ENCODE results near the gene NBAS. TPM values are rescaled to one million over a fixed set of nuclear protein-coding genes. Genes with fewer than 3 reads are reported as not detected.
"Not testable (repeated sequence)": the region's sequence is repeated elsewhere in the genome, so short reads cannot be mapped to it uniquely, and the experiment has no call there.

NBAS gene
- total RNA-seq, 1 experiment from 2014 or later, result 46.4 TPM

DNA sequence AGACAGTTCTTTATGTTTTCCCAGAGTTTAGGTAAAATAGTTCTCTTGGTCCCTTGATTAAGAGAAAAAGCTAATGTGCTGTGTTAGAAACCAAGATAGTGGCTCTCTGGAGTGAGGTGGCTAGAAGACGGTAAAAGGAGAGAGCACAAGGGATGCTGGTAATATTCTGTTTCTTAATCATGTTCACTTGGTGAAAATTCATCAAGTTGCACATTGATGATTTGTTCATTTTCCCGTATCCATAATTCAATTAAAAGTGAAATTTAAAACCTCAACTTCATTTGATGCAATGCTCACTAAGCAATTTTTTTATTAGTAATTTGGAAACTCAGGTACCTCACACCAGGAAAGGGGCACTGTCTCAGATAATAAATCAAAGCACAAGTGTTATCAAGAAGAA, 113.8 kb downstream of the NBAS start:
- H3K27ac Mint-ChIP-seq (ENCODE audit: low read depth, unreplicated experiment), result no peak overlapping the region
- H3K4me1 Mint-ChIP-seq (ENCODE audit: insufficient read depth, unreplicated experiment), result no peaks in the 10 kb centered on the region
- TF ChIP-seq, protein P1, sequence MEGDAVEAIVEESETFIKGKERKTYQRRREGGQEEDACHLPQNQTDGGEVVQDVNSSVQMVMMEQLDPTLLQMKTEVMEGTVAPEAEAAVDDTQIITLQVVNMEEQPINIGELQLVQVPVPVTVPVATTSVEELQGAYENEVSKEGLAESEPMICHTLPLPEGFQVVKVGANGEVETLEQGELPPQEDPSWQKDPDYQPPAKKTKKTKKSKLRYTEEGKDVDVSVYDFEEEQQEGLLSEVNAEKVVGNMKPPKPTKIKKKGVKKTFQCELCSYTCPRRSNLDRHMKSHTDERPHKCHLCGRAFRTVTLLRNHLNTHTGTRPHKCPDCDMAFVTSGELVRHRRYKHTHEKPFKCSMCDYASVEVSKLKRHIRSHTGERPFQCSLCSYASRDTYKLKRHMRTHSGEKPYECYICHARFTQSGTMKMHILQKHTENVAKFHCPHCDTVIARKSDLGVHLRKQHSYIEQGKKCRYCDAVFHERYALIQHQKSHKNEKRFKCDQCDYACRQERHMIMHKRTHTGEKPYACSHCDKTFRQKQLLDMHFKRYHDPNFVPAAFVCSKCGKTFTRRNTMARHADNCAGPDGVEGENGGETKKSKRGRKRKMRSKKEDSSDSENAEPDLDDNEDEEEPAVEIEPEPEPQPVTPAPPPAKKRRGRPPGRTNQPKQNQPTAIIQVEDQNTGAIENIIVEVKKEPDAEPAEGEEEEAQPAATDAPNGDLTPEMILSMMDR (IDR thresholded peaks at IDR 0.05; ENCODE audit: unreplicated experiment), result no peak
- DNase-seq (ENCODE audit: unreplicated experiment), result no peak
- H3K9me3 Mint-ChIP-seq (ENCODE audit: unreplicated experiment), result peaks cover 9% of the 10 kb centered on the region
- H3K36me3 Mint-ChIP-seq (ENCODE audit: insufficient read depth, unreplicated experiment), result peaks cover 6% of the 10 kb centered on the region
- POLR2A ChIA-PET, result no interaction called here
- no TSS peak for BruUV-seq (replicated peaks)
- no peaks in the 10 kb centered on the region for H3K27me3 Mint-ChIP-seq (ENCODE audit: insufficient read depth, unreplicated experiment)
- no peak overlapping the region for H3K4me3 Mint-ChIP-seq (ENCODE audit: unreplicated experiment)
- intact Hi-C loops (cut with micrococcal nuclease), result no loop called here
- CTCF ChIA-PET, result no interaction called here

DNA sequence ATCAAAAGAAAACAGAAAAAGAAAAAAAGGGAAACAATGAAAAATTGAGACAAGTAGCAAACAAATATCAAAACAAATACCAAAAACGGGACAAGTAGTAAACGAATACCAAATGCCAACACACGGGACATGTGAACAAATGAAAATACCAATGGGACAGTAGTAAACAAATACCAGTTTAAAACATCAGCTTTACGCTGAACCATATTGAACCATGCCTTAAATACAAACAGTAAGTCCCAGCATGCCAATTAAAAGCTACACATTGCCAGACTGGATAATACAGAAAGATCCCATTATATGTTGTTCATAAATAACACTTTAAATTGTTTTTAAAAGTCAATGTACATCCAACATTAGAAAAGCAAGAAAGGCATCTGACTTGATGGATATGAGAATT, 114.2 kb downstream of the NBAS start:
- peaks cover 9% of the 10 kb centered on the region for H3K9me3 Mint-ChIP-seq (ENCODE audit: unreplicated experiment)
- intact Hi-C loops (cut with micrococcal nuclease), result no loop called here
- no peak for DNase-seq (ENCODE audit: unreplicated experiment)
- TF ChIP-seq, protein P1 (IDR thresholded peaks at IDR 0.05; ENCODE audit: unreplicated experiment), result no peak
- peaks cover 6% of the 10 kb centered on the region for H3K36me3 Mint-ChIP-seq (ENCODE audit: insufficient read depth, unreplicated experiment)
- no peak overlapping the region for H3K27ac Mint-ChIP-seq (ENCODE audit: low read depth, unreplicated experiment)
- POLR2A ChIA-PET, result no interaction called here
- no peaks in the 10 kb centered on the region for H3K27me3 Mint-ChIP-seq (ENCODE audit: insufficient read depth, unreplicated experiment)
- H3K4me1 Mint-ChIP-seq (ENCODE audit: insufficient read depth, unreplicated experiment), result no peaks in the 10 kb centered on the region
- no peak overlapping the region for H3K4me3 Mint-ChIP-seq (ENCODE audit: unreplicated experiment)
- no TSS peak for BruUV-seq (replicated peaks)
- CTCF ChIA-PET, result no interaction called here

DNA sequence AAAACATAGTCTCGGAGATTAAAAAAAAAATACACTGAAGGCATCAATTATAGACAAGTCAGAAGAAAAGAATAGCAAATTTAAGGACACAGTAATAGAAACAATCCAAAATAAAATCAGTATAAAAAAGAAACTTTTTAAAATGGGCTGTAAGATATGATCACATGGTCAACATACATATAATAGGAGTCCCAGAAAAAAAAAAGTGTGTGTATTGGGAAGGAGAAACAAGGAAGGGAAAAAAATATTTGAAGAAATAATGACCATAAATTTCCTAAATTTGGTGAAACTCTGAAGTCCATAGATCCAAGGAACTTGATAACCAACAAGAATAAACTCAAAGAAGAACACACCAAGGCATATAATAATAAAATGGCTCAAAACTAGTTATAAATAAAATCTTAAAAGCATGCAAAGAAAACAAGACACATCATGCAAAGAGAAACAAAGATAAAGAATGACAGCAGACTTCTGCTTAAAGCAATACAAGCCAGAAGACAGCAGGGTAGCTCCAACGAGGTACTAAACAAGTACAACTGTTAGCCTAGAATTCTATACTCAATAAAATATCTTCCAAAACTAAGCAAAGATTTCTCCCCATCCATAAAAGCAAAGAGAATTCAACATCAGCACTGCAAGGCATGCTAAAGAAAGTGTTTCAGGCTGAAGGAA, 115.1 kb downstream of the NBAS start:
- no peak overlapping the region for H3K27ac Mint-ChIP-seq (ENCODE audit: low read depth, unreplicated experiment)
- no peak overlapping the region for H3K4me3 Mint-ChIP-seq (ENCODE audit: unreplicated experiment)
- intact Hi-C loops (cut with micrococcal nuclease), result no loop called here
- DNase-seq (ENCODE audit: unreplicated experiment), result no peak
- H3K27me3 Mint-ChIP-seq (ENCODE audit: insufficient read depth, unreplicated experiment), result no peaks in the 10 kb centered on the region
- H3K4me1 Mint-ChIP-seq (ENCODE audit: insufficient read depth, unreplicated experiment), result no peaks in the 10 kb centered on the region
- H3K36me3 Mint-ChIP-seq (ENCODE audit: insufficient read depth, unreplicated experiment), result peaks cover 6% of the 10 kb centered on the region
- CTCF ChIA-PET, result no interaction called here
- BruUV-seq (replicated peaks), result no TSS peak
- H3K9me3 Mint-ChIP-seq (ENCODE audit: unreplicated experiment), result peaks cover 9% of the 10 kb centered on the region
- POLR2A ChIA-PET, result no interaction called here
- TF ChIP-seq, protein P1 (IDR thresholded peaks at IDR 0.05; ENCODE audit: unreplicated experiment), result no peak

DNA sequence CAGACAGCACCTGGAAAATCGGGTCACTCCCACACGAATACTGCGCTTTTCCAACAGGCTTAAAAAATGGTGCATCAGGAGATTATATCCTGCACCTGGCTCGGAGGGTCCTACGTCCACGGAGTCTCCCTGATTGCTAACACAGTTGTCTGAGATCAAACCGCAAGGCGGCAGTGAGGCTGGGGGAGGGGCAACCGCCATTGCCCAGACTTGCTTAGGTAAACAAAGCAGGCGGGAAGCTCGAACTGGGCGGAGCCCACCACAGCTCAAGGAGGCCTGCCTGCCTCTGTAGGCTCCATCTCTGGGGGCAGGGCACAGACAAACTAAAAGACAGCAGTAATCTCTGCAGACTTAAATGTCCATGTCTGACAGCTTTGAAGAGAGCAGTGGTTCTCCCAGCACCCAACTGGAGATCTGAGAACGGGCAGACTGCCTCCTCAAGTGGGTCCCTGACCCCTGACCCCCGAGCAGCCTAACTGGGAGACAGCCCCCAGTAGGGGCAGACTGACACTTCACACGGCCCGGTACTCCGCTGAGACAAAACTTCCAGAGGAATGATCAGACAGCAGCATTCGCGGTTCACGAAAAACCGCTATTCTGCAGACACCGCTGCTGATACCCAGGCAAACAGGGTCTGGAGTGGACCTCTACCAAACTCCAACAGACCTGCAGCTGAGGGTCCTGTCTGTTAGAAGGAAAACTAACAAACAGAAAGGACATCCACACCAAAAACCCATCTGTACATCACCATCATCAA, 121.2 kb downstream of the NBAS start:
- DNase-seq (ENCODE audit: unreplicated experiment); intact Hi-C loops (cut with micrococcal nuclease); H3K27ac Mint-ChIP-seq (ENCODE audit: low read depth, unreplicated experiment); H3K4me3 Mint-ChIP-seq (ENCODE audit: unreplicated experiment); H3K4me1 Mint-ChIP-seq (ENCODE audit: insufficient read depth, unreplicated experiment); POLR2A ChIA-PET; H3K9me3 Mint-ChIP-seq (ENCODE audit: unreplicated experiment); H3K36me3 Mint-ChIP-seq (ENCODE audit: insufficient read depth, unreplicated experiment); H3K27me3 Mint-ChIP-seq (ENCODE audit: insufficient read depth, unreplicated experiment); BruUV-seq (replicated peaks): not testable (repeated sequence)
- CTCF ChIA-PET, result interaction anchor here (0.6 kb wide), 1 partner anchor 11 kb away, joined by 3 read pairs; no protein-coding TSS in a partner anchor

DNA sequence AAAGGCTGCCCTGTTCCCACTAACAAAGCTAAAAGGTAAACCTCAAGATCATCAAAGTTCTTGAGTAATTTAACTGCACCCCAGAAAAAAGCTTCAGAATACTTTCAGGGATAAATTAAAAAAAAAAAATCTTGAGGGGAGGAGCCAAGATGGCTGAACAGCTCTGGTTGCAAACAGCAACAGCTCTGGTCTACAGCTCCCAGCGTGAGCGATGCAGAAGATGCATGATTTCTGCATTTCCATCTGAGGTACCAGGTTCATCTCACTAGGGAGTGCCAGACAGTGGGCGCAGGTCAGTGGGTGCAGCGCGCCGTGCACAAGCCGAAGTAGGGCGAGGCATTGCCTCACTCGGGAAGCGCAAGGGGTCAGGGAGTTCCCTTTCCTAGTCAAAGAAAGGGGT, 121.8 kb downstream of the NBAS start:
- H3K36me3 Mint-ChIP-seq (ENCODE audit: insufficient read depth, unreplicated experiment); H3K4me3 Mint-ChIP-seq (ENCODE audit: unreplicated experiment); DNase-seq (ENCODE audit: unreplicated experiment); H3K9me3 Mint-ChIP-seq (ENCODE audit: unreplicated experiment); H3K4me1 Mint-ChIP-seq (ENCODE audit: insufficient read depth, unreplicated experiment); BruUV-seq (replicated peaks); POLR2A ChIA-PET; H3K27ac Mint-ChIP-seq (ENCODE audit: low read depth, unreplicated experiment); intact Hi-C loops (cut with micrococcal nuclease); H3K27me3 Mint-ChIP-seq (ENCODE audit: insufficient read depth, unreplicated experiment): not testable (repeated sequence)
- CTCF ChIA-PET, result interaction anchor here (0.6 kb wide), 1 partner anchor 10 kb away, joined by 3 read pairs; no protein-coding TSS in a partner anchor

Data from MCF 10A (cell line).